NCI-H2029 treated with DMSO at 0.1 percent for 48 hours (cell line): Measurements from ENCODE around the gene BRWD1.
"Not testable (repeated sequence)": the region's sequence is repeated elsewhere in the genome, so short reads cannot be mapped to it uniquely, and the experiment has no call there.

Source experiments
- DNase-seq: peaks from one replicate; lab custom pipeline; 2025; lab: John Stamatoyannopoulos, UW

BRWD1 gene

GRCh38 chr21:39281853-39282252 lies 31.6 kb downstream of the BRWD1 start:
- no peak for DNase-seq

- DNase-seq, result no peak
Observed at GRCh38 chr21:39281207-39281606, 32.2 kb downstream of the BRWD1 start.

GRCh38 chr21:39269620-39270019 lies 43.8 kb downstream of the BRWD1 start:
- DNase-seq, result no peak

GRCh38 chr21:39265603-39266002 lies 47.8 kb downstream of the BRWD1 start:
- DNase-seq, result no peak

- no peak for DNase-seq
Observed at GRCh38 chr21:39263372-39263771, 50.1 kb downstream of the BRWD1 start.

- DNase-seq, result peak; percentile 48
Observed at GRCh38 chr21:39258207-39258606, 55.2 kb downstream of the BRWD1 start.

GRCh38 chr21:39251326-39251725 lies 62.1 kb downstream of the BRWD1 start:
- no peak for DNase-seq

GRCh38 chr21:39238275-39238674 lies 75.2 kb downstream of the BRWD1 start:
- DNase-seq, result no peak

GRCh38 chr21:39232861-39233291 lies 80.6 kb downstream of the BRWD1 start:
- no peak for DNase-seq

- DNase-seq, result no peak
Observed at GRCh38 chr21:39224930-39225329, 88.5 kb downstream of the BRWD1 start.

GRCh38 chr21:39221997-39222486 lies 91.4 kb downstream of the BRWD1 start:
- no peak for DNase-seq

- DNase-seq, result no peak
Observed at GRCh38 chr21:39221282-39221996, 92.0 kb downstream of the BRWD1 start.

- DNase-seq, result not testable (repeated sequence)
Observed at GRCh38 chr21:39220875-39221274, 92.6 kb downstream of the BRWD1 start.

GRCh38 chr21:39220150-39220549 lies 93.3 kb downstream of the BRWD1 start:
- no peak for DNase-seq

GRCh38 chr21:39218082-39218409 lies 95.4 kb downstream of the BRWD1 start:
- DNase-seq, result no peak

- no peak for DNase-seq
Observed at GRCh38 chr21:39217356-39218081, 95.9 kb downstream of the BRWD1 start.

GRCh38 chr21:39216290-39216689 lies 97.1 kb downstream of the BRWD1 start:
- no peak for DNase-seq

- DNase-seq, result no peak
Observed at GRCh38 chr21:39215078-39215477, 98.4 kb downstream of the BRWD1 start.

- DNase-seq, result no peak
Observed at GRCh38 chr21:39209334-39209688, 104.1 kb downstream of the BRWD1 start.

GRCh38 chr21:39208624-39209333 lies 104.7 kb downstream of the BRWD1 start:
- DNase-seq, result no peak

- DNase-seq, result no peak
Observed at GRCh38 chr21:39204134-39204533, 109.3 kb downstream of the BRWD1 start.

GRCh38 chr21:39198800-39199199 lies 114.6 kb downstream of the BRWD1 start:
- no peak for DNase-seq
